Measurements from ENCODE around the gene SRPX.
A peak's percentile ranks its signal among the peaks of the same experiment; 100 is the strongest.

The SRPX gene

DNA sequence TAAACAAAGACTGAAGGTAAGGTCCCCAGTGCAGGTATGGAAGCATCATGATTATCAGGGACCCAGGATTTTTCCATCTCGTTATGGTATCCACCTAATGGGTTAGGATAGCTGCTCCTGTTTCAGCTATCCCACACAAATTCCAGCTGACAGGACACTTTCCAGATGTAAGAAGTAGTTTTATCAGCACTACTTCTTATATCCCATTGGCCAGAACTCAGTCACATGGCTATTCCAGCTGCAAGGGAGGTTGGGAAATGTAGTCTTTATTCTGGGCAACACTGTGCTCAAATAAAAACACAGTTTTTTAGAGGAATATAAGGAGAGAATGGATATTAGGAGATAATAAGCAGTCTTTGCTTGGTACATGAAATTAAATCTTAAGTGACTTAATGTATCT is 96.7 kb downstream of the SRPX start:
- H3K4me3 ChIP-seq (ENCODE audit: low read depth, low read length), result no peak overlapping the region
- no peak for DNase-seq (ENCODE audit: low read depth)
- TF ChIP-seq CTCF (IDR thresholded peaks at IDR 0.05; ENCODE audit: control insufficient read depth, extremely low read depth, insufficient read depth), result no peak

DNA sequence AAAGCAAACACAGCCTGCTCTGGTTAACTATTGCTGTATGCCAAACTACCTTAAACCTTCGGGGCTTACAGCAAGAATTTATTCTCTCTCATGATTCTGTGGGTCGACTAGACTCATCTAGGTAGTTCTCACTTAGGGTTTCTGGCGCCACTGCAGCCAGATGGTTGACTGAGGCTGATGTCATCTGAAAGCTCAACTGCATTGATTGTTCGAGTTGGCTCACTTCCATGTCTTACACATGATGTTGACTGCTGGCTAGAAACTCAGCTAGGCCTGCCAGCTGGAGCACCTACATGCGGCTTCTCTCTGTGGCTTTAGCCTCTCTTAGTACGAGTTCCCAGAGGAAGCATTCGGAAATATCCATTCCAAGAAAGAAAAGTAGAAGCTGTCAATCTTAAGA is 103.2 kb downstream of the SRPX start:
- TF ChIP-seq CTCF (IDR thresholded peaks at IDR 0.05; ENCODE audit: control insufficient read depth, extremely low read depth, insufficient read depth), result no peak
- DNase-seq (ENCODE audit: low read depth), result peak; percentile 53
- H3K4me3 ChIP-seq (ENCODE audit: low read depth, low read length), result no peak overlapping the region

GRCh38 chrX:38116706-38117105 is 104.0 kb downstream of the SRPX start:
- DNase-seq (ENCODE audit: low read depth), result no peak
- no peak overlapping the region for H3K4me3 ChIP-seq (ENCODE audit: low read depth, low read length)
- TF ChIP-seq CTCF (IDR thresholded peaks at IDR 0.05; ENCODE audit: control insufficient read depth, extremely low read depth, insufficient read depth), result no peak

DNA sequence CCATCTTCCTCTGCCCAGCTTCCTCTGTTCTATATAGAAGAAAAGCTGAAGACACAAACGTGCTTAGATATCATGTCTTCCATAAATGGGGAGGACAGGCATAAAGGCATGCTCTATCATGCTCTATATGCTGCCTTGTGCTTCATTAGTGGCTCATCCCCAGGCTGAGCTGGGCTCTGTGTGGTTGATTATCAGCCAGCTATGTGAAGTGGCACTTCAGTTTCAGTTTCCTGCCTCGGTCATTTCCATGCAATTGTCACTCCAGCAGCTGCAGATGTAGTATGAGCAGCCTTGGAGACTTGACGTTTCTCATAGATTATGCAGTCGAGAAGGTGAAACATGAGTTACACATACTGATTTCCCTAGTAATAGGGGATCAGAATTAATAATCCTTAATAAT is 108.1 kb downstream of the SRPX start:
- DNase-seq (ENCODE audit: low read depth), result no peak
- no peak for TF ChIP-seq CTCF (IDR thresholded peaks at IDR 0.05; ENCODE audit: control insufficient read depth, extremely low read depth, insufficient read depth)
- H3K4me3 ChIP-seq (ENCODE audit: low read depth, low read length), result no peak overlapping the region

DNA sequence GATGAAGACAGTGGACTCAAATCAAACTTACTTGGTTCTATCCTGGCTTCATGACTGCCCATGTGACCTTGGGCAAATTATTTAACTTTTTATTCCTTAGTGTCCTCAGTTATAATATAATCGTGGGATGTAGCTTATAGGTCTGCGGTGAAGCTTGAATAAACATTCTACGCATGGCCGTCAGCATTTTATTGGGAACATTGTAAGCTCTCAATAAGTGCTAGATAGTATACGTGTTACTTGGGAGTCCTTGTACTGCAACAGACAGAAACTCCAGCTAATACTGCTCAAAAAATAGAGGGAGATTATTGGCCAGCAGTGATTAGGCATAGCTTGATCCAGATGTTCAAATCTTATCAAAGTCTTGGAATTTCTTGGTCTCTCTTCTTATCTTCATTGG is 109.5 kb downstream of the SRPX start:
- H3K4me3 ChIP-seq (ENCODE audit: low read depth, low read length), result no peak overlapping the region
- TF ChIP-seq CTCF (IDR thresholded peaks at IDR 0.05; ENCODE audit: control insufficient read depth, extremely low read depth, insufficient read depth), result no peak
- DNase-seq (ENCODE audit: low read depth), result peak; percentile 51

DNA sequence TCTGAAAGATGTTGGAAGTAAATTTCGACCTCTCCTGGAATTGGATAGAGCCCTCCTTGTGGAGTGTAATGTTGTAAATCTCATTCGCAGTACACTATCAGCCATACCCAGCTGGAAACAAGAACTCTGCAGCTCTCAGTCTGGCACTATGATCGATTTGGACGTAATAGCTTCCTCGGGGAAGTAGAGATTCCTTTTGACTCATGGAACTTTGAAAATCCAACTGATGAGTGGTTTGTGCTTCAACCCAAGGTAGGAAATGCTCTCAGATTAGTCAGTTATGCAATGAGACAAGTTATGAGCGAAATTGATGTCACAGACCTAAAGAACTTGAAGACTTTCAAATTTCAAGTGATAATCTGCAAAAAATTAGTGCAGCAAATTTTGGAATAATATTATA is 110.4 kb downstream of the SRPX start:
- no peak overlapping the region for H3K4me3 ChIP-seq (ENCODE audit: low read depth, low read length)
- no peak for DNase-seq (ENCODE audit: low read depth)
- TF ChIP-seq CTCF (IDR thresholded peaks at IDR 0.05; ENCODE audit: control insufficient read depth, extremely low read depth, insufficient read depth), result no peak

GRCh38 chrX:38109042-38109898 is 111.4 kb downstream of the SRPX start:
- H3K4me3 ChIP-seq (ENCODE audit: low read depth, low read length), result no peak overlapping the region
- DNase-seq (ENCODE audit: low read depth), result no peak
- no peak for TF ChIP-seq CTCF (IDR thresholded peaks at IDR 0.05; ENCODE audit: control insufficient read depth, extremely low read depth, insufficient read depth)
